GM18511 (cell line): Measurements from ENCODE around the gene SERPINA4.

ENCODE experiments used
- ATAC-seq: cut with Tn5 transposase; IDR thresholded peaks from one replicate; pipeline ENCODE4 v1.9.1; 2021; ENCODE audit warnings: mild to moderate bottlenecking, moderate library complexity; ENCODE audit not compliant: unreplicated experiment

The SERPINA4 gene

GRCh38 chr14:94560751-94561655 is at the start of gene SERPINA4:
SERPINA4 (plus strand) TSS chr14:94561442; CDS start chr14:94563483, 2,041 bp downstream.
- no peak for ATAC-seq

GRCh38 chr14:94514351-94514750 is 46.9 kb upstream of the SERPINA4 start:
- ATAC-seq: no peak

GRCh38 chr14:94515426-94515825 is 45.8 kb upstream of the SERPINA4 start:
- no peak for ATAC-seq

GRCh38 chr14:94515856-94516255 is 45.4 kb upstream of the SERPINA4 start:
- ATAC-seq: no peak

- no peak for ATAC-seq
Measured at GRCh38 chr14:94517248-94517640, 44.0 kb upstream of the SERPINA4 start.

GRCh38 chr14:94517641-94518257 is 43.5 kb upstream of the SERPINA4 start:
- ATAC-seq: no peak

GRCh38 chr14:94521375-94522114 is 39.7 kb upstream of the SERPINA4 start:
- ATAC-seq: no peak

- ATAC-seq: no peak
Measured at GRCh38 chr14:94522115-94522724, 39.0 kb upstream of the SERPINA4 start.

GRCh38 chr14:94523265-94523664 is 38.0 kb upstream of the SERPINA4 start:
- no peak for ATAC-seq

GRCh38 chr14:94524093-94524492 is 37.1 kb upstream of the SERPINA4 start:
- ATAC-seq: no peak

- no peak for ATAC-seq
Measured at GRCh38 chr14:94531187-94531586, 30.1 kb upstream of the SERPINA4 start.

- no peak for ATAC-seq
Measured at GRCh38 chr14:94532447-94532846, 28.8 kb upstream of the SERPINA4 start.

GRCh38 chr14:94535506-94535905 is 25.7 kb upstream of the SERPINA4 start:
- ATAC-seq: no peak

- no peak for ATAC-seq
Measured at GRCh38 chr14:94536836-94537235, 24.4 kb upstream of the SERPINA4 start.

GRCh38 chr14:94538070-94538740 is 23.0 kb upstream of the SERPINA4 start:
- ATAC-seq: no peak

- ATAC-seq: no peak
Measured at GRCh38 chr14:94539181-94539580, 22.1 kb upstream of the SERPINA4 start.

- no peak for ATAC-seq
Measured at GRCh38 chr14:94540031-94540794, 21.0 kb upstream of the SERPINA4 start.

- no peak for ATAC-seq
Measured at GRCh38 chr14:94541234-94541975, 19.8 kb upstream of the SERPINA4 start.
